A673 (cell line): Measurements from ENCODE around the gene HOXC12.

Source experiments
- EZH2 ChIP-seq: fragments of 200-600 bp; sonication (generic); IDR thresholded peaks from 2 replicates; pipeline ENCODE4 v1.6.1; 2017; ENCODE audit warnings: borderline replicate concordance, low read depth, mild to moderate bottlenecking, mixed read lengths, antibody characterized with exemption, low read length; ENCODE audit not compliant: poor library complexity, severe bottlenecking
- TF ChIP-seq, protein P1 (sequence below): fragments of 300-800, 200-600 bp; sonication (generic); conservative IDR thresholded peaks from 2 replicates; pipeline ENCODE4 v1.5.1; 2017; ENCODE audit warnings: low read depth, mild to moderate bottlenecking, antibody characterized with exemption, low read length, moderate library complexity, mixed read lengths

DNA sequence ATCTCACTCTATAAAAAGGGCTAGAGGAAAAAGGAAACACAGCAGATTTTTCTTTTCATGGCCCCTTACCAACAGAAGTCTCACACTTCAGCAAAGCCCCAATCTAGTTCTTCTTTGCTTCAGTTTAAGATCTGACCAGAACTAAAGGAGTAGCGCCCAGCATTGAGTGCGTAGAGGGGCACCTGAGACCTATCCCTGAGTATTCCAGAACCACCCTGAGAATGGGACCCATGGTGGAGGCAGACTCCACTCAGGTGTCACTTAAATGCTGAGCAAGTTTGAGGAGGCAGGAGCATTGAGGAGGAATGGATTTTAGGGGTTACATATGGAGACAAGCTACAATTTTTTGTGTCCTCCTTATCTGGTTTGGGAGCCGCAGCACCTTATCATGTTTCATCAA, 16.4 kb downstream of the HOXC12 start:
- TF ChIP-seq, protein P1, sequence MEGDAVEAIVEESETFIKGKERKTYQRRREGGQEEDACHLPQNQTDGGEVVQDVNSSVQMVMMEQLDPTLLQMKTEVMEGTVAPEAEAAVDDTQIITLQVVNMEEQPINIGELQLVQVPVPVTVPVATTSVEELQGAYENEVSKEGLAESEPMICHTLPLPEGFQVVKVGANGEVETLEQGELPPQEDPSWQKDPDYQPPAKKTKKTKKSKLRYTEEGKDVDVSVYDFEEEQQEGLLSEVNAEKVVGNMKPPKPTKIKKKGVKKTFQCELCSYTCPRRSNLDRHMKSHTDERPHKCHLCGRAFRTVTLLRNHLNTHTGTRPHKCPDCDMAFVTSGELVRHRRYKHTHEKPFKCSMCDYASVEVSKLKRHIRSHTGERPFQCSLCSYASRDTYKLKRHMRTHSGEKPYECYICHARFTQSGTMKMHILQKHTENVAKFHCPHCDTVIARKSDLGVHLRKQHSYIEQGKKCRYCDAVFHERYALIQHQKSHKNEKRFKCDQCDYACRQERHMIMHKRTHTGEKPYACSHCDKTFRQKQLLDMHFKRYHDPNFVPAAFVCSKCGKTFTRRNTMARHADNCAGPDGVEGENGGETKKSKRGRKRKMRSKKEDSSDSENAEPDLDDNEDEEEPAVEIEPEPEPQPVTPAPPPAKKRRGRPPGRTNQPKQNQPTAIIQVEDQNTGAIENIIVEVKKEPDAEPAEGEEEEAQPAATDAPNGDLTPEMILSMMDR, result no peak
- no peak for TF ChIP-seq EZH2
